Glomerular visceral epithelial cell (primary cell): ENCODE data around the gene RAB7A.
"Not testable (repeated sequence)": the region's sequence is repeated elsewhere in the genome, so short reads cannot be mapped to it uniquely, and the experiment has no call there.

ENCODE experiments used
- DNase-seq: peaks from one replicate; pipeline ENCODE4 v3.0.0-alpha.2; 2016; ENCODE audit errors: extremely low spot score

The RAB7A gene

GRCh38 chr3:128815318-128816064 lies 89.5 kb downstream of the RAB7A start:
- no peak for DNase-seq

- DNase-seq = no peak
Observed at GRCh38 chr3:128818186-128818787, 92.3 kb downstream of the RAB7A start.

- no peak for DNase-seq
Observed at GRCh38 chr3:128820252-128820839, 94.4 kb downstream of the RAB7A start.

- no peak for DNase-seq
Observed at GRCh38 chr3:128823008-128823407, 97.0 kb downstream of the RAB7A start.

GRCh38 chr3:128823631-128824030 lies 97.6 kb downstream of the RAB7A start:
- DNase-seq = no peak

GRCh38 chr3:128824132-128824850 lies 98.3 kb downstream of the RAB7A start:
- DNase-seq = no peak

- no peak for DNase-seq
Observed at GRCh38 chr3:128825117-128825725, 99.2 kb downstream of the RAB7A start.

GRCh38 chr3:128829087-128829486 lies 103.1 kb downstream of the RAB7A start:
- not testable (repeated sequence) for DNase-seq

- DNase-seq = not testable (repeated sequence)
Observed at GRCh38 chr3:128829925-128830625, 104.1 kb downstream of the RAB7A start.

GRCh38 chr3:128830762-128831161 lies 104.8 kb downstream of the RAB7A start:
- not testable (repeated sequence) for DNase-seq

- DNase-seq = not testable (repeated sequence)
Observed at GRCh38 chr3:128832979-128833378, 107.0 kb downstream of the RAB7A start.

GRCh38 chr3:128835096-128835495 lies 109.1 kb downstream of the RAB7A start:
- no peak for DNase-seq

- DNase-seq = no peak
Observed at GRCh38 chr3:128841926-128842920, 116.2 kb downstream of the RAB7A start.

GRCh38 chr3:128844502-128844901 lies 118.5 kb downstream of the RAB7A start:
- no peak for DNase-seq

- DNase-seq = no peak
Observed at GRCh38 chr3:128845119-128845777, 119.3 kb downstream of the RAB7A start.

- peak; percentile 55 for DNase-seq
Observed at GRCh38 chr3:128845778-128846485, 119.9 kb downstream of the RAB7A start.

GRCh38 chr3:128846486-128846891 lies 120.5 kb downstream of the RAB7A start:
- DNase-seq = no peak

- no peak for DNase-seq
Observed at GRCh38 chr3:128847666-128848370, 121.8 kb downstream of the RAB7A start.
